Ramos (cell line): ENCODE measurements around the gene DGKI.

Experiments
- in situ Hi-C: fragments of 300-500 bp; cut with MboI; formaldehyde crosslinking; loops from one replicate; pipeline ENCODE4 v1.14.3; 2022; ENCODE audit warnings: low sequenced_read_pairs; ENCODE audit not compliant: unreplicated experiment

The DGKI gene

GRCh38 chr7:137519181-137519691 lies 327.5 kb downstream of the DGKI start:
- in situ Hi-C loops: no loop called here

- in situ Hi-C loops: no loop called here
Observed at GRCh38 chr7:137513091-137513490, 333.7 kb downstream of the DGKI start.

GRCh38 chr7:137507096-137507495 lies 339.7 kb downstream of the DGKI start:
- in situ Hi-C loops: no loop called here

DNA sequence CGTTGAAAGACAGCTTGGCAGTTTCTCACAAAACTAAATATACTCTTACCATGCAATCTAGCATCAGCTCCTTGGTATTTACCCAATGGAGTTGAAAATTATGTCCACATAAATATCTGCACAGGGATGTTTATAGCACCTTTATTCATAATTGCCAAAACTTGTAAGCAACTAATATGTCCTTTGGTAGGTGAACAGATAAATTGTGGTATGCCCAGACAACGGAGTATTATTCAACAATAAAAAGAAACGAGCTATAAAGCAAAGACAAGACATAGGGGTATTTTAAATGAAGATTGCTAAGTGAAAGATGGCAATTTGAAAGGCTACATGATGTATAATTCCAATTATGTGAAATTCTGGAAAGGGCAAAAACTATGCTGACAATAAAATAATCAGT lies 340.7 kb downstream of the DGKI start:
- in situ Hi-C loops: no loop called here

GRCh38 chr7:137501562-137501961 lies 345.2 kb downstream of the DGKI start:
- in situ Hi-C loops: no loop called here

DNA sequence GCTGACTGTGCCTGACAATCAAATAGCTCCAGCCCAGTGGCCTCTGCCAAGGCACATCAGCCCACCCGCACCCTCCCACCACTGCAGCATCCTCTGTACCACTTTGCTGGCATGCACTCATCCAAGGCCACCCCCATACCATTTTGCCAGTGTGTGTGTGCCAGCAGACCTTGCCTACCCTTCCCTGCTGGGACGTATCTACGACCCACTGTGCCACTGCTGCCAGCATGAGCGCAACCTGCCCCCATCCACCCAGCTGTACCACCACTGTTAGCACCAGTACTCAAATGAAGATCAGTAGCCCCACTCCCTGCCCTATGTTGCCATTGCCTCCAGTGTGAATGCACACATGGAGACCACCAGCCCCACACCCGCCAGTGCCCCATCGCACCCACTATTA lies 353.9 kb downstream of the DGKI start:
- in situ Hi-C loops: no loop called here

DNA sequence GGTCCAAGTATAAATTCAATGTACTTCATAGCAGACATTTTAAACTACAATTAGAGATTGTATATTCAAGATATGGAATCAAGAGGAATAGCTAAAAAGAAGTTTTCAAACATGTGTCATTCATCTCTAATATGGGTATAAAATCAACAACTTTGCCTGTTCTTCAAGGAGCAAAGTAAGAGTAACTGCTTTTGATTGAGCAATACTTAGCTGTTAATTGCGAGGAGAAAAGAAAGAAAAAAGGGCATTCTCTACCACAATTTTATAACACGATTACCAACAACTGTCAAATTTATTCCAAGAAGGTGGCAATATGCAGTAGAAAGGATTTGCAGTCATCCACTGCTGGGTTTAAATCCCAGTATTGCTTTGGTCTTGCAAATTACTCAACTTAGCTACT lies 356.9 kb downstream of the DGKI start:
- in situ Hi-C loops: no loop called here

- in situ Hi-C loops: no loop called here
Observed at GRCh38 chr7:137488038-137488437, 358.7 kb downstream of the DGKI start.

DNA sequence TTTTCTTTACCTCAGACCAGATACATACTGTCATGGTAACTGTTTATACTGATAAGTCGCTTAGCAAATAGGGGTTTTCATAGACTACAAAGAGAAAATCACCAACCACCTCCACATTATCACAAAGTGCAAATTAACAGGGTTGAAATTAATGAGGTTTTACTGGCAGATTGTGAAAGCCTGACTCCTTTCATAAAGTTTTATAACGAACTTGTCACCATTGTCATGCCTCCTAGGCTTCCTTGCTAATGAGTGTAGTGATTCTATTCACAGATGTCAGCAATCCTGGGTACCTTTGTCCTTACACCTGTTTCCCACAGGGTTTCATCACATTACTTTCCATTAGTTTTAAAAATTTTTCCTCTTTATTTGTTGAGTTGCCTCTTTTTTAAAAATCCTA lies 361.0 kb downstream of the DGKI start:
- in situ Hi-C loops: no loop called here

DNA sequence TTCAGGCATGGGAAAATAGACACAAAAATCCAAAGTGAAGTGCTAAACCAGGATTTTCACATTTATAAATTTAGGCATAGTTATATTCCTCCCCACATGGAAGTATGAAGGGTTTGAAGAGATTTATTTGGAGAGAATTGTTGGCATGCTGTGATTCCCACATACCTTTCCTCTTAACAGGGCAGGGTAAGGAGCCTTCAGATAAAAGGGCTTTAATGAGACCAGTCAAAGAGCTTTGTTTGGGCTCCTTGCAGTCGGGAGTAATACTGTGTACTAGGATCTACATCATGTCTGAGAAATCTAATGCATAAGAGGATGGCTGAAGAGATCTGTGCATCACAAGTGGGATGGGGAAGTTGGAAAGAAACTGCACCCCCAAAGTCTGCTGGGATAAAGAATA lies 362.4 kb downstream of the DGKI start:
- in situ Hi-C loops: no loop called here

GRCh38 chr7:137482466-137482865 lies 364.3 kb downstream of the DGKI start:
- in situ Hi-C loops: no loop called here

- in situ Hi-C loops: no loop called here
Observed at GRCh38 chr7:137480824-137481365, 365.9 kb downstream of the DGKI start.

- in situ Hi-C loops: no loop called here
Observed at GRCh38 chr7:137480401-137480800, 366.4 kb downstream of the DGKI start.

- in situ Hi-C loops: no loop called here
Observed at GRCh38 chr7:137476937-137477336, 369.8 kb downstream of the DGKI start.

- in situ Hi-C loops: no loop called here
Observed at GRCh38 chr7:137475966-137476365, 370.8 kb downstream of the DGKI start.

DNA sequence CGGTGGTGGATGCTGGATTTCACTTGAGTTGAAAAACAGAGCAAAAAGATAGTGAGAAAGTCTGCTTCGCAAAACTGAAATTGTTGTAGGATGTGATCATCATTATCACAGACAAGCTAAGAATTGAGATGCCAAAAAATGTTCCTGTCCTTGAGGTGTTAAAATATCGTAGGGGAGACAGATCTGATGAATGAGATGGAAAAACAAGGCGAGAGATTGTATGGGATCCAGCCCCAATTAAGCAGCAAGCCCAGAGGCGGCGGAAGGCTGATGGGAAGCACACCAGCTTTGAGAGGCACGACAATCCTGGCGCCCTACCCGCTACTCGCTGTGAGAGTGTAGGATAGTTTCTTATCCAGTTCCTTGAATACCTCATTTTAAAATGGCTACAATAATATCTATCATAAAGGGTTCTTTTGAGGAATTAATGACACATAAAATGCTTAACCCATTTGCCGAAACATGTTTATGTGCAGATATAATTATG lies 372.2 kb downstream of the DGKI start:
- in situ Hi-C loops: no loop called here

DNA sequence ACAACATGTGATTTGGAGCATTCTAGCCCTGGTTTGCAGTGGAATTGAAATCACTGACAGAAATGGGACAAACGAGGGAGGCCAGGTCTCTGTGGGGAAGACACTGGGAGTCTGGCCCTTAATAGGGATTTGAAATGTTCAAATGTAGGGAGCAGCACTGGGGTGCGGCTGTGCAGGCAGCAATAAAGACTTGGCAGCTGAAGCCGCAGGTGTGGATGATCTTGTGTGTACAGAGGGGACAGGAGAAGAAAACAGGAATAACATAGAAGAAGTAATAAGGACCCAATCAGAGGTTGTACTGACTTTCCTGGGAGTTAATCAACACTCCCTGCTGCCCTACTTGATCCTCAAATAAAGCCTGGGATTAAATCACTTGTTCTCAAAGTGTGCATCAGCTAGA lies 375.6 kb downstream of the DGKI start:
- in situ Hi-C loops: no loop called here

DNA sequence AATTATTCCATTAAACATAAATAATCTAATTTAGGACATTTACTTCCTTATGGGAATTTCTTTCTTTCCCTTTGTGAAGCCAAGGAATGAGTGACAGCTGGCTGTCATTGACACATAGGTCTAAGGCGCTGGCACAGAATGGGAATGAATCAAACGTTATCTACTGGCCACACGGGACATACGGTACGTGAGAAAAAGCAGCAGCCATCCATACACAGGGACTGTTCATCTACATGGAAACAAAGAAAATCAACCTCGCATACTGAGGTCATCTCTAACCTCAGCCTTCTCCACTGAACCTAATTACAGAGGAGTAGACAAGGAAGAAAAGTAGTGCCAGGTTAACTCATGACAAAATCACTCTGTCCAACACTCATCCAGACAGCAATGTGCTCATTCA lies 376.9 kb downstream of the DGKI start:
- in situ Hi-C loops: no loop called here

- in situ Hi-C loops: no loop called here
Observed at GRCh38 chr7:137469191-137469811, 377.5 kb downstream of the DGKI start.

- in situ Hi-C loops: no loop called here
Observed at GRCh38 chr7:137462847-137463246, 383.9 kb downstream of the DGKI start.

GRCh38 chr7:137462074-137462715 lies 384.6 kb downstream of the DGKI start:
- in situ Hi-C loops: no loop called here

DNA sequence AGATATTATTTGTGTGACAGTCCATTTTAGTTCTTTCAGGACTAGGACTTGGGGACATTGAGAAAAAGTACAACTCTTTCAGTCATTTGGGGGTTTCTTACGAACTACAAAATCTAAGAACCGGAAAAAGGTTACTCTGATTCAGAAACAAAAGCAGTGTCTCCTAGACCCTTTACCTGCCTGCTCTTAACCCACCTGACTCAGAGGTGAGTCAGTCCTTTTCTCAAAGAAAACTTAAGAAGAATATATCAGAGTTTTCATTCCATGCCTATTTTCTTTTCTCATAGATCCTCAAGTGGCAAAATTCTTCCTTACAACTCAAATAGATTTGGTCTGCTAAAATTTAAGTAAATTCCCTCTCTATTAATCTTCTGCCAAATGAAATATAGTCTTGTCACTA lies 388.4 kb downstream of the DGKI start:
- in situ Hi-C loops: no loop called here
